GM21360 (cell line): ENCODE results near the gene LCORL.
A peak's percentile ranks its signal among the peaks of the same experiment; 100 is the strongest.

Experiments
- ATAC-seq: cut with Tn5 transposase; IDR thresholded peaks from one replicate; pipeline ENCODE4 v1.9.1; 2021; ENCODE audit warnings: mild to moderate bottlenecking, moderate library complexity; ENCODE audit not compliant: unreplicated experiment

The LCORL gene

GRCh38 chr4:17939054-17939453 lies 82.5 kb downstream of the LCORL start:
- ATAC-seq = no peak

DNA sequence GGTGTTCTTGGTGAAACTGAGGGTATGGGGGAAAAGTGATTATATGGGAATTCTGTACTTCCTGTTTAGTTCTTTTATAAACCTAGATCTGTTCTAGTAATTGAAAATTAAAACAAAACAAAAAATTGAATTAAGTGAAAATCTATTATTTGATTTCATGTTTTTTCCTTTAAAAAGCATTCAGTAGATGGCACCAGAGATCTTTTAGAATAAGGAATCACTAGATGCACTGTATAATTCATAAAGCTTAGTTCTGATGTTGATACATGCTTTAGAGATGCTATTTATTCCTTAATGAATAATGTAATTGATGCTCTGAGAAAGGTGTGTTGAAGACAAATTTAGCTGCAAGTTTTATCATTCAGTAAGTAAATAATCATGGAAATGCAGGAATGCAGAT lies 87.3 kb downstream of the LCORL start:
- ATAC-seq = no peak

DNA sequence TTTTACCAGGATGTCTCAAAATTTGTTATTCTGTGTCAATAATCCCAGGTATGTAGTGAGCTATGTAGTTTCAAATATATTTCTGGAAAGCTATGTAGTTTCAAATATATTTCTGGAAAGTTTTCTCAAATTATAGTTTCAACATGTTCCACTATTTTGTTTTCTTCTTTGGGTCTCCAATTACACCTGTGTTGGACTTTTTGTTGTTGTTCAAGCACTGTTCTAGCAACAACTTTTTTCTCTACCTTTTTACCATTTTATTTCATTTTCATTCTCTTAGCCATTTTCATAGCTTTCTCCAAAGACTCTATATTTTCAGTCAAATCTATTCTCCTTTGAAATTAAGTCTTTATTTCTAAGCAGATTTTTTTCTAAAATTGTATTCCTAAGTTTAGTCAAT lies 88.4 kb downstream of the LCORL start:
- ATAC-seq = no peak

- no peak for ATAC-seq
These were observed 89.5 kb downstream of the LCORL start for GRCh38 chr4:17932041-17932440.

DNA sequence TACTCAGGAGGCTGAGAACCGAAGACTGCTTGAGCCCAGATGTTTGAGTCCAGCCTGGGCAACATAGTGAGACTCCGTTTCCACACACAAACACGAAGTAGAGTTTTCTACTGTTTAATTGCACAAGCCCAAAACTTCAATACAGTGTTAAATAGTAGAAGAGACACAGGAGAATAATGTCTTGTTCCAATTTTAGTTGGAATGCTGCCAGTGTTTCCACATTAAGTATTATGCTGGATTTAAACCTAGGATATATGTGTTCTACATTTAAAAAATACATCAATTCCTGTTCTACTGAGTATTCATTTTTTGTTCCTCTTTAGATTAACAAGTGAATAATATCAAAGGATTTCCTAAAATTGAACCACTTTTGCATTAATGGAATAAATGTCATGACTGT lies 91.3 kb downstream of the LCORL start:
- no peak for ATAC-seq

DNA sequence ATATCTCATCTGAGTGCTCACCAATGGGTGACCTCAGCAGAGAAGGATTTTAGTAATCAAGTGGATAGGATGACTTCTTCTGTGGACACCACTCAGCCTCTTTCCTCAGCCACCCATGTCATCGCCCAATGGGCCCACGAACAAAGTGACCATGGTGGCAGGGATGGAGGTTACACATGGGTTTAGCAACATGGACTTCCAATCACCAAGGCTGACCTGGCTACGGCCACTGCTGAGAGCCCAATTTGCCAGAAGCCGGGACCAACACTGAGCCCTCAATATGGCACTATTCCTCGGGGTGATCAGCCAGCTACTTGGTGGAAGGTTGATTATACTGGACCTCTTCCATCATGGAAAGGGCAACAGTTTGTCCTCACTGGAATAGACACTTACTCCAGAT lies 97.4 kb downstream of the LCORL start:
- ATAC-seq = no peak

DNA sequence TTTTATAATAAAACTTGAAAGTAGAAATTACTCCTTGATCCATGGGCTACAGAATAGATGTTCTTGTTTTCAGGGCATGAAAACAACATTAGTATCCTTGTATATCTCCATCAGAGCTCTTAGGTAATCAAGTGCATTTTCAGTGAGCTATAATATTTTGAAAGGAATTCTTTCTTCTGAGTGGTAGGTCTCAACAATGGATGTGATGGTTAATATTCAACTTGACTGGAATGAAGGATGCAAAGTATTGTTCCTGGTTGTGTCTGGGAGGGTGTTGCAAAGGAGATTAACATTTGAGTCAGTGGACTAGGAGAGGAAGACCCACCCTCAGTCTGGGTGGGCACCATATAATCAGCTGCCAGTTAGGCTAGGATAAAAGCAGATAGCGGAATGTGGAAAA lies 100.1 kb downstream of the LCORL start:
- ATAC-seq = no peak

DNA sequence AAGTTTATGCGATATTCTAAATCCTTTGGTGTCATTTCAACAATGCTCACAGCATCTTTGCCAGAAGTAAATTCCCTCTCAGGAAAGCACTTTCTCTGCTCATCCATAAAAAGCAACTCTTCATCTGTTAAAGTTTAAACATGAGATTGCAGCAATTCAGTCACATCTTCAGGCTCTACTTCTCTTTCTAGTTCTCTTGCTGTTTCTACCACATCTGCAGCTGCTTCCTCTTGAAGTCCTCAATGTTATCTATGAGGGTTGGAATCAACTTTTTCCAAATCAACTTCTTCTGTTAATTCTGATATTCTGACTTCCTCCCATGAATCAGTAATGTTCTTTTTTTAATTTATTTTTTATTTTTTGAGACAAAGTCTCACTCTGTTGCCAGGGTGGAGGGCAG lies 100.9 kb downstream of the LCORL start:
- no peak for ATAC-seq

DNA sequence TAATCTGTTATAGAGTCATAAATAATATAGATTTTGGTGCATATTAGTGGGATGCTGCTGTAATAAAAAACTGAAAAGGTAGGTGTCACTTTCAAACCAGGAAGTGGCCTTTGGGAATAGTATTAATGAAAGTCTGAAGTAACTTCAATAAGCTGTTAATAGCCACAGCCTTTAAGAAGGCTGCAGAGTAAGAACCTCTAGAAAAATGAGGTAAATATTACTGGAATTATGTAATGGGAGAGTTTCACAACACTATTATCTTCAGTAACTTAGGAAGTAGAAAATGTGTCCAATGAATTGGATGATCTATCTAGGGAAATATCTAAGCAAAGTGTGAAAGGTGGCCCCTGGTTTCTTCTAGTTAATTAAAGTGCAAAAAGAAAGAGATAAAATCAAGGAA lies 106.1 kb downstream of the LCORL start:
- no peak for ATAC-seq

GRCh38 chr4:17912011-17912410 lies 109.5 kb downstream of the LCORL start:
- no peak for ATAC-seq

DNA sequence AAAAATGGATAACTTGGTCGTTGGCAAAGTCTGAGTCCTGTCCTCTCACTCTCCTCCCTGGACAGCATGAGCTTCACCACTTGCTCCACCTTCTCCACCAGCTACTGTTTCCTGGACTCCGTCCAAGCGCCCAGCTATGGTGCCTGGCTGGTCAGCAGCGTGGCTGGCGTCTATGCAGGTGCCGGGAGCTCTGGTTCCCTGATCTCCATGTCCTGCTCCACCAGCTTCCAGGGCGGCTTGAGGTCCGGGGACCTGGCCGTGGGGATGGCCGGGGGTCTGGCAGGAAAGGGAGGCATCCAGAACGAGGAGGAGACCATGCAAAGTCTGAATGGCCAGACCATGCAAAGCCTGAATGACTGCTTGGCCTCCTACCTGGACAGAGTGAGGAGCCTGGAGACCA lies 109.9 kb downstream of the LCORL start:
- ATAC-seq = no peak

DNA sequence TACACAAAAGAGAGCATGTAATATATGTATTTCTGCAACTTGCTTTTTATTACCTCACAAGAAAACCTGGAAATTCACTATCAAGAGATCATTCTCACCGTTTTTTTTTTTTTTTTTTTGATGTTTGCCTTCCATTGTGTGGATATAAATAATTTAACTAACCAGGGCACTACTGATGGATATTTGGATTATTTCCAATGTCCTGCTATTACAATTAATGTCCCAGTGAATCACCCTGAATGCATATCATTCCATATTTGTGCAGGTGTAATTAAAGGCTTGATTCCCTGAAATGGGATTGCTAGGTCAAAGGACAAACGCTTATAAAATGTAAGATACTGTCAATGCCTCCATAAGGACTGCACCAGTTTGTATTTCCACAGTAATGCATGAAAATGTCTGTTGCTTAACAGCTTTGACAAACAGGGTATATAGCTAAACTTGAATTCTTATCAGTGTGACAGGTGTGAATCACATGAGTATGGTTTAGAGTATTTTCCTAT lies 123.0 kb downstream of the LCORL start:
- ATAC-seq = no peak

DNA sequence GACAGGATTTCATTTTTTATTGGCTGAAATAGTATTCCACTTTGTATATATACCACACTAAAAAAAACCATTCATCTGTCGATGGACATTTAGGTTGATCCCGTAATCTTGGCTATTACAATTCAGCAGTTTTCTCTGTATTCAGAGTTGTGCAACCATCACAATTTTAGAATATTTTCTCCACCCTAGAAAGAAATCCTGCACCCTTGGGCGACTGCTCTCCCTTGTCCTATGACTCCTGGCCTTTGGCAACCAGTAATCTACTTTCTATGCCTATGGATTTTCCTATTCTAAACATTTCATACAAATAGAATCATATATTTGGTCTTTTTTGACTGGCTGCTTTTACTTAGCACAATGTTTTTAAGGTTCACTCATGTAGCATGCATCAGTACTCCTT lies 126.1 kb downstream of the LCORL start:
- no peak for ATAC-seq

DNA sequence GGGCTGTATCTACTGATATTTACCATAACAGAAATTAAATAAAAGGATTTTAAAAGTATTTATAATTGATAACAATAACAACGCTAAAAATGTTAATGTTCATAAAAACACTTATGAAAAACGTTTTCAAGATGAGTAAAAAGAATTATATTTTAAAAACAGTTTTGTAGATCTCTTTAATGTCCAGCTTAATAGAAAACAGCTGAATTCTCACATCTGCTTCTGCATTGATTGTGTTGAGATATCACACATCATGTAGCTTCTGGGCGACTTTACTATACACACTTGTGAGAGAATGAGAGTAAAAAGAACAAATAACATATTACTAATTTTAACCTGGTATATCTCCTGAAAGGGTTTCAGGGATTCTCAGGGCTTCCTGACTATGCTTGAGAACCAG lies 127.1 kb downstream of the LCORL start:
- no peak for ATAC-seq

GRCh38 chr4:17889692-17890091 lies 131.9 kb downstream of the LCORL start:
- no peak for ATAC-seq

DNA sequence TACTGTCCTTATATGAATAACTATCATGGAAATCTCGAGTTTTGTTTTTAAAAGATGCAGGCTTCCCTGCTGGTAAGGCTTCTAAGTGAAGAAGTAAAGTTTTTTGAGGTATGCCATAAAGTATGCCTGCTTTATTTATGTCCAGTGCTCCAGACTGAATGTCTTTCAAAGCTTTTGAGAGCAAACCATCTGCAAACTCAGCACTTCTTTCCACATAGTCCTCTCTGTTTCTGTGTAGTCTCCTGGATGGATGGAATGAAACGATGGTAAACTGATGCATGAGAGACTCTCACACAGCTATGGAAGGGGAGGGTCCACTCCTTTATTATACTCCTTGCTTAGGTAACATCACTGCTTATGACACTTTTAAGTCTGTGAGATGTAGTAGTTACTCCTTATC lies 137.0 kb downstream of the LCORL start:
- no peak for ATAC-seq

DNA sequence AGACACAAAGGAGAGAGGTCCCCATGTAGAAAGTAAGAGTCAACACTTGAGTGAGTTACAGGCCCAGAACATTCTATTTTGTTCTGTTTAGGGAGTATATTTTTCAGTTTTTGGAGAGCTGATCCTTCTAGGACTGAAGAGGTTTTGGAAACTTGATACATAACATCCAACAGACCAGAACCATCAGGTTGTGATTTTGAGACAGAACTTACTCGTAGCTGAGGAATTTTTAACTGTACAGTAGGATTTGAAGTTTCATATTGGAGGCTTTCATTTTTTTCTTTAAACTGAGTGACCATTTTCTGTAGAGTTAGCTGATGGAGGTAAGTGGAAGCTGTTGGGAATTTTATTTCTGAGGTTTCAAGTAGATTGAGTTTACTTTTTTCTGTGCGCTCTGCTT lies 137.5 kb downstream of the LCORL start:
- no peak for ATAC-seq

GRCh38 chr4:17877661-17878060 lies 143.9 kb downstream of the LCORL start:
- ATAC-seq = no peak

DNA sequence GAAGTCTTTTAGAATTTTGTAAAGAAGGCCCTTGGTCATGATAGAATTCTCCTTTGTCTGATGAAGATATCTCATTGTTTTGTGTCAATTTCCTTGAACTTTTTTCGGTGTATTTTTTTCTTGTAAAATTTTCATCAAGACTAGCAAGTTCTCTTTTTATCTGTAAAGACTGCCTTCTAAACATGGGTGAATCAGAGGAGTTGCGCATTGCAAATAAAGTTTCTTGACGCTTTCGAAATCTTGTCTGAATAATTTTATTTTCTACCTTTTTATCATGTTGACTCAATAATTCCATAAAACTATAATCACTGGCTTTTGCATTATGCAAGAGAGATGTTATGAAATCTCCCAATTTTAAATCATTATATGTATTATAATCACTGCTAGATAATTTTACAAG lies 144.6 kb downstream of the LCORL start:
- ATAC-seq = no peak

DNA sequence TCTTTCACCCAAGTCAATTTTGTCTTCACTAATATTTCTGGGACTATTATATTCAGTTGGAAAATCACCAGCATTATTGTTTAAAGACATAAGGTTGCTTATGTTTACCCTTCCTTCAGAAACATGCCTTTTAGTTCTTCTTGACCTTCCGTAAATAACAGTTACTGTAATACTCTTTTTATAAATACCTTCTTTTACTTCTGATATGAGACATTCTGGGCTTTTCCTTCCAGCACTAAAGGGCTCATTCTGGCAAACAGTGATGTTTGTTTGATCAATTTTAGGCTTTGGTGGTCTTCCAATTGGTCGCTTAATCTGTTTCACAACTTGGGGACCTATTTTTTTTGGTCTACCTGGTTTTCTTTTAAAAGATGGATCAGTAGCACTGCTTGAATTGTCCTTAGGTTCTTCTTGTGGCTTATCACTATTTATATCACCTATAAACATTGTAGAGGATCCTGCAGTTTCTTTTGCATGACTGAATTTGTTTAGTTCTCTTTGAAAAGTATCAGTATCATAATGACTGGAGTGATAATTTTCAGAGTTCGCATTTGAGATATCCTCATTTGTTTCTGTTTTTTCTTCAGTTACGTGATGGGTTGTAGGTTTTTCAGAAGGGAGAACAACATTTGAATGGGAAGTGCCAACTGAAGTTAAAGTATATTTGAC lies 146.0 kb downstream of the LCORL start:
- ATAC-seq = peak; percentile 98

DNA sequence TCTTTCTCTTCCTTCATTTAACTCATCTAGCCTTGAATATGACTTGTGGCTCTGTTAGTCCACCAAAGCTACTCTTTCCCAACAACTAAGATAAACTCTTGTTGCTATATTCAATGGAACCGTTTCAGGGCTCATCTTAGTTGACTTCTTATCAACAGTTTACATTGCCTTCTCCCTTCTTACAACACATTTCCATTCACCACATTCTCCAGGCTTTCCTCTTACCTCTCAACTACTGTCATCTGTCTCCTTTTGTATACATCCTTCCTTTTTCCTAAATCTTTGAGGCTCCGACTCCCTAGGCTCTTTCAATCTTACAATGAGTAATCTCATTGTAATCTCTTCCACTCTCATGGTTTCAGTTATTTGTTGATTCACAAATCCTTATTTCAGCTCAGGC lies 152.2 kb downstream of the LCORL start:
- no peak for ATAC-seq

GRCh38 chr4:17867276-17867675 lies 154.3 kb downstream of the LCORL start:
- ATAC-seq = no peak

GRCh38 chr4:17866810-17867209 lies 154.7 kb downstream of the LCORL start:
- ATAC-seq = no peak
